HG02759 (cell line): ENCODE results near the gene DENND4B.

Source experiments
- ATAC-seq: cut with Tn5 transposase; IDR thresholded peaks from one replicate; pipeline ENCODE4 v1.9.1; 2021; ENCODE audit warnings: mild to moderate bottlenecking, moderate library complexity; ENCODE audit not compliant: unreplicated experiment

The DENND4B gene

GRCh38 chr1:153888533-153888932 is 58.0 kb downstream of the DENND4B start:
- ATAC-seq = no peak

GRCh38 chr1:153886127-153886526 is 60.4 kb downstream of the DENND4B start:
- ATAC-seq = no peak

GRCh38 chr1:153883223-153883622 is 63.3 kb downstream of the DENND4B start:
- ATAC-seq = no peak

GRCh38 chr1:153882296-153882912 is 64.1 kb downstream of the DENND4B start:
- no peak for ATAC-seq

- no peak for ATAC-seq
These were observed 64.8 kb downstream of the DENND4B start for GRCh38 chr1:153881751-153882150.

- ATAC-seq = no peak
These were observed 65.6 kb downstream of the DENND4B start for GRCh38 chr1:153880962-153881361.

GRCh38 chr1:153880024-153880423 is 66.5 kb downstream of the DENND4B start:
- ATAC-seq = no peak
